ENCODE results near the gene PTPRM. TPM values are rescaled to one million over a fixed set of nuclear protein-coding genes. Genes with fewer than 3 reads are reported as not detected.

PTPRM gene
- polyA plus RNA-seq, 1 donor (not counting 4 experiments of a cell fraction or from before 2014, with no cell fraction given): 54.5 TPM

DNA sequence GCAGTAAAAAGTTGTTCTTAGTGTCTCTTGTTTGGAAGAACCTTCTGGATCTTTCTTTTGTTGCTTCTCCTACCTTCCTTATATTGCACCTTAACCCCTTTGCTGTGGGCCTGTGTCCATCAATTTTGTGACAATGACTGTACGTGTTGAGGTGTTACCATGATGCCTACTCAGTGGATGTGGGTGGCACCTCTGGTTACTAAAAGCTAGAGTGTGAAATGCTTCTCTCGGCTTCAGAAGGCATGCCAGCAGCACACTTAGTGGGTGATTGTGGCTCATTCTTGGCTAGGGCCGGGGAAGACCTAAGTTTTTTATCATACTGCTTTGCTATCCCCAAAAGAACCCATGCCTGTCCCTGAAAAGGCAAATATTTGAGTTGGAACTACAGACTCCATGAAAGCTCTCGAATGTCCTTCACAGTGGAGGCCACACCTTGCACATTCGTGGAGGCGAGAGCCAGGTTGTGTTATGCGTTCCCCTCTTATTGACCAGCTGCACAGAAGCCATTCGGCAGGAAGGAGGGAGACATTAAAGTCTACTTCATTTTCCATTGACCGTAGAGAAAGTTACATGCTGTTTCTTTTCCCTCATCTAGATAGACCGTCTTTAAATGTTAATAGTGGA, 528.9 kb downstream of the PTPRM start:
- H3K9me1 ChIP-seq (ENCODE audit: control insufficient read depth, extremely low read depth, insufficient read depth, low read length): no peaks in the 10 kb centered on the region
- H3K27ac ChIP-seq (ENCODE audit: control insufficient read depth, insufficient read depth, low read length): no peak overlapping the region
- no peaks in the 10 kb centered on the region for H3K27me3 ChIP-seq (ENCODE audit: control insufficient read depth, extremely low read depth, insufficient read depth, low read length)
- H2AFZ ChIP-seq (ENCODE audit: control insufficient read depth, low read length): no peak overlapping the region
- TF ChIP-seq, protein P1, sequence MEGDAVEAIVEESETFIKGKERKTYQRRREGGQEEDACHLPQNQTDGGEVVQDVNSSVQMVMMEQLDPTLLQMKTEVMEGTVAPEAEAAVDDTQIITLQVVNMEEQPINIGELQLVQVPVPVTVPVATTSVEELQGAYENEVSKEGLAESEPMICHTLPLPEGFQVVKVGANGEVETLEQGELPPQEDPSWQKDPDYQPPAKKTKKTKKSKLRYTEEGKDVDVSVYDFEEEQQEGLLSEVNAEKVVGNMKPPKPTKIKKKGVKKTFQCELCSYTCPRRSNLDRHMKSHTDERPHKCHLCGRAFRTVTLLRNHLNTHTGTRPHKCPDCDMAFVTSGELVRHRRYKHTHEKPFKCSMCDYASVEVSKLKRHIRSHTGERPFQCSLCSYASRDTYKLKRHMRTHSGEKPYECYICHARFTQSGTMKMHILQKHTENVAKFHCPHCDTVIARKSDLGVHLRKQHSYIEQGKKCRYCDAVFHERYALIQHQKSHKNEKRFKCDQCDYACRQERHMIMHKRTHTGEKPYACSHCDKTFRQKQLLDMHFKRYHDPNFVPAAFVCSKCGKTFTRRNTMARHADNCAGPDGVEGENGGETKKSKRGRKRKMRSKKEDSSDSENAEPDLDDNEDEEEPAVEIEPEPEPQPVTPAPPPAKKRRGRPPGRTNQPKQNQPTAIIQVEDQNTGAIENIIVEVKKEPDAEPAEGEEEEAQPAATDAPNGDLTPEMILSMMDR (optimal IDR thresholded peaks at IDR 0.05 in 1 of 3, IDR thresholded peaks at IDR 0.05 in 1 of 3, conservative IDR thresholded peaks at IDR 0.05 in 1 of 3; ENCODE audit: extremely low read depth in 1 of 3, insufficient read depth in 2 of 3, low read length in 3 of 3): no peak
- no peak for TF ChIP-seq EZH2 (IDR thresholded peaks at IDR 0.05; ENCODE audit: low read length)
- H3K79me2 ChIP-seq (ENCODE audit: control insufficient read depth, insufficient read depth, low read length): no peaks in the 10 kb centered on the region
- no peaks in the 10 kb centered on the region for H3K4me1 ChIP-seq (ENCODE audit: control insufficient read depth, extremely low read depth, insufficient read depth, low read length)
- dilution Hi-C loops (cut with MboI; ENCODE audit: extremely low pct_ligation_motif_present, low sequenced_read_pairs): no loop called here
- H4K20me1 ChIP-seq (ENCODE audit: control insufficient read depth, extremely low read depth, insufficient read depth, low read length): no peaks in the 10 kb centered on the region
- no peak overlapping the region for H3K9ac ChIP-seq (ENCODE audit: control insufficient read depth, extremely low read depth, insufficient read depth, low read length)
- no peak overlapping the region for H3K4me3 ChIP-seq (ENCODE audit: control insufficient read depth in 2 of 3, extremely low read depth in 1 of 3, insufficient read depth in 2 of 3, low read depth in 1 of 3, low read length in 3 of 3)
- DNase-seq (ENCODE audit: low read depth, low spot score): no peak
- FAIRE-seq: no peak
- no peak overlapping the region for H3K4me2 ChIP-seq (ENCODE audit: control insufficient read depth, extremely low read depth, insufficient read depth, low read depth, low read length)
- H3K9me3 ChIP-seq (ENCODE audit: control insufficient read depth, low read depth, low read length): no peaks in the 10 kb centered on the region
- peaks cover 0 to 2% of the 10 kb centered on the region in 2 experiments for H3K36me3 ChIP-seq (ENCODE audit: control insufficient read depth in 2 of 2, extremely low read depth in 1 of 2, insufficient read depth in 2 of 2, low read length in 2 of 2)

- FAIRE-seq: no peak
- dilution Hi-C loops (cut with MboI; ENCODE audit: extremely low pct_ligation_motif_present, low sequenced_read_pairs): no loop called here
Measured at GRCh38 chr18:8097399-8097798, 530.3 kb downstream of the PTPRM start.

More at GRCh38 chr18:8097399-8097798, 530.3 kb downstream of the PTPRM start:
- H4K20me1 ChIP-seq (ENCODE audit: control insufficient read depth, extremely low read depth, insufficient read depth, low read length): no peaks in the 10 kb centered on the region
- no peak overlapping the region for H3K4me3 ChIP-seq (ENCODE audit: control insufficient read depth in 2 of 3, extremely low read depth in 1 of 3, insufficient read depth in 2 of 3, low read depth in 1 of 3, low read length in 3 of 3)
- no peak for TF ChIP-seq EZH2 (IDR thresholded peaks at IDR 0.05; ENCODE audit: low read length)
- TF ChIP-seq, protein P1 (optimal IDR thresholded peaks at IDR 0.05 in 1 of 3, IDR thresholded peaks at IDR 0.05 in 1 of 3, conservative IDR thresholded peaks at IDR 0.05 in 1 of 3; ENCODE audit: extremely low read depth in 1 of 3, insufficient read depth in 2 of 3, low read length in 3 of 3): no peak
- no peak overlapping the region for H3K9ac ChIP-seq (ENCODE audit: control insufficient read depth, extremely low read depth, insufficient read depth, low read length)
- H3K9me3 ChIP-seq (ENCODE audit: control insufficient read depth, low read depth, low read length): no peaks in the 10 kb centered on the region
- no peak for DNase-seq (ENCODE audit: low read depth, low spot score)
- no peak overlapping the region for H2AFZ ChIP-seq (ENCODE audit: control insufficient read depth, low read length)
- no peak overlapping the region for H3K4me2 ChIP-seq (ENCODE audit: control insufficient read depth, extremely low read depth, insufficient read depth, low read depth, low read length)
- H3K27ac ChIP-seq (ENCODE audit: control insufficient read depth, insufficient read depth, low read length): no peak overlapping the region
- H3K4me1 ChIP-seq (ENCODE audit: control insufficient read depth, extremely low read depth, insufficient read depth, low read length): no peaks in the 10 kb centered on the region
- peaks cover 0 to 2% of the 10 kb centered on the region in 2 experiments for H3K36me3 ChIP-seq (ENCODE audit: control insufficient read depth in 2 of 2, extremely low read depth in 1 of 2, insufficient read depth in 2 of 2, low read length in 2 of 2)
- no peaks in the 10 kb centered on the region for H3K79me2 ChIP-seq (ENCODE audit: control insufficient read depth, insufficient read depth, low read length)
- H3K27me3 ChIP-seq (ENCODE audit: control insufficient read depth, extremely low read depth, insufficient read depth, low read length): no peaks in the 10 kb centered on the region
- no peaks in the 10 kb centered on the region for H3K9me1 ChIP-seq (ENCODE audit: control insufficient read depth, extremely low read depth, insufficient read depth, low read length)
